ENCODE measurements around the gene PKP3. TPM values are rescaled to one million over a fixed set of nuclear protein-coding genes. Genes with fewer than 3 reads are reported as not detected.

Gene PKP3
- total and polyA plus RNA-seq, 3 donors from 2014 or later, result 1.2 to 3.1 (median 1.6) TPM

- Histone ChIP-seq H3K27ac (peak overlapping the region; percentile 98 to 99), H3K36me3 (ENCODE audit: low read depth, missing control alignments) (no peaks in the 10 kb centered on the region), H3K4me3 (peak overlapping the region; percentile 40 to 45), H3K4me1 (peaks cover 28% of the 10 kb centered on the region), H3K9me3 (no peaks in the 10 kb centered on the region), H3K27me3 (no peaks in the 10 kb centered on the region)
- TF ChIP-seq, protein P1, sequence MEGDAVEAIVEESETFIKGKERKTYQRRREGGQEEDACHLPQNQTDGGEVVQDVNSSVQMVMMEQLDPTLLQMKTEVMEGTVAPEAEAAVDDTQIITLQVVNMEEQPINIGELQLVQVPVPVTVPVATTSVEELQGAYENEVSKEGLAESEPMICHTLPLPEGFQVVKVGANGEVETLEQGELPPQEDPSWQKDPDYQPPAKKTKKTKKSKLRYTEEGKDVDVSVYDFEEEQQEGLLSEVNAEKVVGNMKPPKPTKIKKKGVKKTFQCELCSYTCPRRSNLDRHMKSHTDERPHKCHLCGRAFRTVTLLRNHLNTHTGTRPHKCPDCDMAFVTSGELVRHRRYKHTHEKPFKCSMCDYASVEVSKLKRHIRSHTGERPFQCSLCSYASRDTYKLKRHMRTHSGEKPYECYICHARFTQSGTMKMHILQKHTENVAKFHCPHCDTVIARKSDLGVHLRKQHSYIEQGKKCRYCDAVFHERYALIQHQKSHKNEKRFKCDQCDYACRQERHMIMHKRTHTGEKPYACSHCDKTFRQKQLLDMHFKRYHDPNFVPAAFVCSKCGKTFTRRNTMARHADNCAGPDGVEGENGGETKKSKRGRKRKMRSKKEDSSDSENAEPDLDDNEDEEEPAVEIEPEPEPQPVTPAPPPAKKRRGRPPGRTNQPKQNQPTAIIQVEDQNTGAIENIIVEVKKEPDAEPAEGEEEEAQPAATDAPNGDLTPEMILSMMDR (IDR thresholded peaks at IDR 0.05), result no peak
- intact Hi-C loops (cut with DNase I; ENCODE audit: low total_unique reads), result loop anchor here (10.0 kb wide), 1 partner anchor 61 kb away; the partner anchor contains the start of gene IFITM5
- WGBS, 2 donors, result 0 to 2% methylated on average over 6 to 65 of the region's 76 CpGs
- DNase-seq, result peak; percentile 91
Observed at GRCh38 chr11:355581-356458, 38.2 kb upstream of the PKP3 start.

DNA sequence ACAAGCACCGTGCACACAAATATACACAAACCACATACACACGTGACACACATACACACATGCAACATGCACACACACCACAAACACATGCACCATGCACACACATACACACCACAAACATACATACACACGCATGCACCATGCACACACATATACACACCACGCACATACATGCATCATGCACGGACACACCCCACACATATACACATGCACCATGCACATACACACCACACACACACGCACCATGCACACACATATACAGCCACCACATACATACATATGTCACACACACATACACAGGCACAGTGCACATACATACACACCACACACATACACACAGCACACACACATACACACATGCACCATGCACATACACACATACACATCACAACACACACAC is 37.4 kb upstream of the PKP3 start:
- H3K27me3 ChIP-seq, result no peaks in the 10 kb centered on the region
- TF ChIP-seq POLR2A (IDR thresholded peaks at IDR 0.05), result no peak
- TF ChIP-seq, protein P1 (IDR thresholded peaks at IDR 0.05), result no peak
- DNase-seq, result no peak
- 39 to 67% methylated on average over 6 of the region's 6 CpGs for WGBS, 2 donors
- H3K4me1 ChIP-seq, result peaks cover 28% of the 10 kb centered on the region
- no peak overlapping the region for H3K27ac ChIP-seq
- H3K4me3 ChIP-seq, result no peak overlapping the region
- intact Hi-C loops (cut with DNase I; ENCODE audit: low total_unique reads), result loop anchor here (10.0 kb wide), 1 partner anchor 62 kb away; the partner anchor contains the start of gene IFITM5
- no peaks in the 10 kb centered on the region for H3K9me3 ChIP-seq
- H3K36me3 ChIP-seq (ENCODE audit: low read depth, missing control alignments), result no peaks in the 10 kb centered on the region

DNA sequence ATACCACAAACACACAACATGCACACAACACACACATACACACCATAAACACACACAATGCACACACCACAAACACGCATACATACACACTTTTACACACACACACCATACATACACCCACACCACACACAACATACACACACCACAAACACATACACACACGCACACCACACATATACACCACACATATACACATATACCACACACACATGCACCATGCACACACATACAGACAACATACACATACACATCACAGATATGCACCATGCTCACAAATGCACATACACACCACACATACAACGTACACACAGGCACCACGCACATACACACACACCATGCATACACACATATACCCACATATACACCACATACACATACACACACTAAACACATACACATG is 36.4 kb upstream of the PKP3 start:
- no peak for TF ChIP-seq POLR2A (IDR thresholded peaks at IDR 0.05)
- TF ChIP-seq, protein P1 (IDR thresholded peaks at IDR 0.05), result no peak
- 82 to 83% methylated on average over 4 of the region's 4 CpGs for WGBS, 2 donors
- no peaks in the 10 kb centered on the region for H3K36me3 ChIP-seq (ENCODE audit: low read depth, missing control alignments)
- H3K4me1 ChIP-seq, result peaks cover 27% of the 10 kb centered on the region
- intact Hi-C loops (cut with DNase I; ENCODE audit: low total_unique reads), result loop anchor here (10.0 kb wide), 1 partner anchor 63 kb away; the partner anchor contains the start of gene IFITM5
- no peaks in the 10 kb centered on the region for H3K9me3 ChIP-seq
- H3K27me3 ChIP-seq, result no peaks in the 10 kb centered on the region
- H3K27ac ChIP-seq, result no peak overlapping the region
- DNase-seq, result no peak
- no peak overlapping the region for H3K4me3 ChIP-seq

- no peak for DNase-seq
- no peaks in the 10 kb centered on the region for H3K36me3 ChIP-seq (ENCODE audit: low read depth, missing control alignments)
- H3K9me3 ChIP-seq, result no peaks in the 10 kb centered on the region
- WGBS, 2 donors, result 54 to 56% methylated on average over 32 to 34 of the region's 34 CpGs
- no peak overlapping the region for H3K27ac ChIP-seq
- TF ChIP-seq, protein P1 (IDR thresholded peaks at IDR 0.05), result no peak
- no peak for TF ChIP-seq POLR2A (IDR thresholded peaks at IDR 0.05)
- intact Hi-C loops (cut with DNase I; ENCODE audit: low total_unique reads), result loop anchor here (10.0 kb wide), 1 partner anchor 63 kb away; the partner anchor contains the start of gene IFITM5
- no peaks in the 10 kb centered on the region for H3K27me3 ChIP-seq
- H3K4me1 ChIP-seq, result peaks cover 20% of the 10 kb centered on the region
- no peak overlapping the region for H3K4me3 ChIP-seq
Observed at GRCh38 chr11:358129-358800, 35.7 kb upstream of the PKP3 start.

Data from testis (tissue), 3 donors.